HUDEP-2 (cell line): ENCODE data around the gene PDE4D.

Experiments used
- DNase-seq, 76 experiments: peaks; one replicate each; lab custom pipeline; 2025; ENCODE audit not compliant: unreplicated experiment in 76 of 76; lab: John Stamatoyannopoulos, UW

Gene PDE4D

GRCh38 chr5:59173578-59173977 lies 719.9 kb downstream of the PDE4D start:
- DNase-seq: no peak

- no peak for DNase-seq
Observed at GRCh38 chr5:59171131-59171530, 722.4 kb downstream of the PDE4D start.

GRCh38 chr5:59169768-59170150 lies 723.8 kb downstream of the PDE4D start:
- DNase-seq: no peak

- DNase-seq: no peak
Observed at GRCh38 chr5:59169081-59169767, 724.3 kb downstream of the PDE4D start.

GRCh38 chr5:59168067-59168466 lies 725.5 kb downstream of the PDE4D start:
- DNase-seq: no peak

- DNase-seq: no peak
Observed at GRCh38 chr5:59164041-59164830, 729.3 kb downstream of the PDE4D start.

GRCh38 chr5:59161221-59162105 lies 732.1 kb downstream of the PDE4D start:
- no peak for DNase-seq

- DNase-seq: no peak
Observed at GRCh38 chr5:59158637-59159391, 734.7 kb downstream of the PDE4D start.

- no peak for DNase-seq
Observed at GRCh38 chr5:59158165-59158564, 735.4 kb downstream of the PDE4D start.

GRCh38 chr5:59157068-59157467 lies 736.5 kb downstream of the PDE4D start:
- DNase-seq: no peak

GRCh38 chr5:59152701-59153245 lies 740.8 kb downstream of the PDE4D start:
- DNase-seq: no peak

- DNase-seq: no peak
Observed at GRCh38 chr5:59151162-59151889, 742.2 kb downstream of the PDE4D start.

- no peak for DNase-seq
Observed at GRCh38 chr5:59149827-59150226, 743.7 kb downstream of the PDE4D start.

- no peak for DNase-seq
Observed at GRCh38 chr5:59149271-59149670, 744.3 kb downstream of the PDE4D start.

GRCh38 chr5:59146729-59147128 lies 746.8 kb downstream of the PDE4D start:
- DNase-seq: no peak

GRCh38 chr5:59143926-59144333 lies 749.6 kb downstream of the PDE4D start:
- DNase-seq: no peak

GRCh38 chr5:59142927-59143326 lies 750.6 kb downstream of the PDE4D start:
- no peak for DNase-seq

- no peak for DNase-seq
Observed at GRCh38 chr5:59142138-59142537, 751.4 kb downstream of the PDE4D start.

GRCh38 chr5:59140133-59140532 lies 753.4 kb downstream of the PDE4D start:
- DNase-seq: no peak

GRCh38 chr5:59139695-59140094 lies 753.8 kb downstream of the PDE4D start:
- no peak for DNase-seq
